HG02973 (cell line): Measurements from ENCODE around the gene ABHD14A.

ENCODE experiments used
- ATAC-seq: cut with Tn5 transposase; IDR thresholded peaks from one replicate; pipeline ENCODE4 v1.9.1; 2021; ENCODE audit warnings: moderate library complexity; ENCODE audit not compliant: unreplicated experiment

ABHD14A gene

DNA sequence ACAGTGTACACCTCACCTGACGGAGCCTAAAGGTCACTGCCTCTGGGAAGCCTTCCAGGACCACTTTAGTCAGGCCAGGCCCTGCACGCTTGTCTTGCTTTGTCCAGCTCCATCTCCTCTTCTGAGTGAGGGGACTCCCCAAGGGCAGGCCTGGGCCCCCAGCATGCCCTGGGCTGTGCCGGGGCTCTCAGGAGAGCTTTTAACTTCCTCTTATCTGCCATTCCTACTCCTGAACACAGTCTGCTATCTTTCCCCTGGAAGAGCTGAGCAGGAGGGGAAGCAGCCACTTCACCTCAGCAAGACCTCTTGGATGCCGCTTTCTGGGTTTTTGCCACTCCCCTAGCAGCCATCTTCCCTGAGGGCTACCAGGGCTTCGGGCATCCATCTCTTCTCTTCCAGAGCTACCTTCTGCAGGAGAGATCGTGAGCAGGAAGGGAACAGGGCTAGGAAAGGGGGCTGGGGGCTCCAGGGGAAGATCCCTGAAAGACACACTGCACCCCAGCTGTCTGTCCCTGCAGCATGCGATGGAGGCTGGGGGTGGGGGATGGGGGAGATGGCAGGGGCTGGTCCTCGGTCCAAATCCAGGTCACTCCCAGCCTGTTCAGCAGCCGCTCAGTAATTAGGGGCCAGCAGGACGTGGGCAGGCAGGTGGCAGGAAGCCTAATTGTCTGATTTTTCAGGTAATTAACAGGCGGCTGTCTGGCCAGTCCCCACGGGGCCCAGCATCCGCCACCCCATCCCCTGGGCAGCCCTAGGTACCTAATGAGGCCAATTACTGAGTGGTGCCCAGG, 40.8 kb downstream of the ABHD14A start:
- no peak for ATAC-seq

DNA sequence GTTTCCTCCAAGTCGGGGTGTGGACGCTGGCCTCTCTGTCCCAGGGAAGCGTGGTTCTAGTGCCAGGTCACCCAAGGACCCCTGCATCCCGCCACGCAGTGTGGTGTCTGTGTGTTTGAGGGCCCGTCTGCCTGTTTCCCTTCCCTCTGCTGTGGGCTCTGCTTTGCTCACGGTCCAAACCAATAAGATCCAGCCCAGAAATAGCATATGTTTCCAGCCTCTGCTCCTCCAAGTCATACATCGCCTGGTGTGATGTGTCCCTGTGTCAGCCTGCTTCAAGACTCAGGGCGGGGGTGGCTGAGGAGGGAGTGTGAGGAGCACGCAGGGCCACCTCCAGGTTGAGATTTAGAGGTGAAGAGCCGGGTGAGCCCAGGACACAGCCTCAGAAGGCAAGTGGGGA, 42.7 kb downstream of the ABHD14A start:
- no peak for ATAC-seq

DNA sequence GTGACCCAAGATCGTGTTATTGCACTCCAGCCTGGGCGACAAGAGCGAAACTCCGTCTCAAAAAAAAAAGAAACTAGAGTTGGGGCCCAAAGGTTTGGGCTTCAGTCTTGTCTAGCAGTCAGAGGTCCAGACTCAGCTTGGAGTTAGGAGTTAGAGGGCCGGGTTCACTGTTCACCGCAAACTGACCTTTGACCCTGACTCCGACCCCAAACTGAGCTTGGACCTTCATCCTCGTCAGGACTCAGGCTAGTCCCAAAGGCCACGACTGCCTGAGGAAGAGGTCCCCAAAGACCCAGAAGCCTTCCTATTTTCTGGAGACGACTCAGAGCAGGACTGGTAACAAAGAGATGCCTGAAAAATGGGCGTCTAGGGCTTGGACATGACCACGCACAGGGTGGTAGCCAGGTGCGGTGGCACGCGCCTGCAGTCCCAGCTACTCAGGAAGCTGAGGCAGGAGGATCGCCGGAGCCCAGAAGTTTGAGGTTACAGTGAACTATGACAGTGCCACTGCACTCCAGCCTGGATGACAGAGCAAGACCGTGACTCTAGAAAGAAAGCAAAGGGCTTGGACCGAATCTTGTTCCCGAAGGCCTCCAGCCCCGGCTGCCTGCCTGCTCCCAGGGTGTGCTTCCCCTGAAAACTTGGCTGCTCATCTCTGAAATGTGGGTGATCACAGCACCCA, 43.6 kb downstream of the ABHD14A start:
- ATAC-seq = no peak

- ATAC-seq = no peak
Observed at GRCh38 chr3:52019352-52020080, 44.7 kb downstream of the ABHD14A start.

DNA sequence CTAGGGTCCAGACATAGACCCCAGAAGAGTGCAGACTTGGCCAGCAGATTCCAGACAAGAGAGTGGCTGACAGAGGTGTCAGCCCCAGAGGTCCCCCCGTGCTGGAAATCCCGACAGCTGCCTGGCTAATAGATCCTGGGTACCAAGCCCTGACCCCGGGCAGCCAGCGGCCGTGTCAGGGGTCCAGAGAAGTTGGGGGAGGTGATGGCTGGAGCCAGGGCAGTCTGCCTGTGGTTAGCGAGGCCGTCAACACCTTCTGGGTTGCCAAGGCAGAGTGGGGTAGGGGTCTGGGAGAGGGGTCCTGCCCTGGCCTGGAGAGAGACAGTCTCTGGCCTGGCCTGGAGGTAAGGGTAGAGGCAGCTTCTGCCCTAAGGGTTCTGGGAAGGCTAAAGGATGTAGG, 45.9 kb downstream of the ABHD14A start:
- ATAC-seq = no peak

DNA sequence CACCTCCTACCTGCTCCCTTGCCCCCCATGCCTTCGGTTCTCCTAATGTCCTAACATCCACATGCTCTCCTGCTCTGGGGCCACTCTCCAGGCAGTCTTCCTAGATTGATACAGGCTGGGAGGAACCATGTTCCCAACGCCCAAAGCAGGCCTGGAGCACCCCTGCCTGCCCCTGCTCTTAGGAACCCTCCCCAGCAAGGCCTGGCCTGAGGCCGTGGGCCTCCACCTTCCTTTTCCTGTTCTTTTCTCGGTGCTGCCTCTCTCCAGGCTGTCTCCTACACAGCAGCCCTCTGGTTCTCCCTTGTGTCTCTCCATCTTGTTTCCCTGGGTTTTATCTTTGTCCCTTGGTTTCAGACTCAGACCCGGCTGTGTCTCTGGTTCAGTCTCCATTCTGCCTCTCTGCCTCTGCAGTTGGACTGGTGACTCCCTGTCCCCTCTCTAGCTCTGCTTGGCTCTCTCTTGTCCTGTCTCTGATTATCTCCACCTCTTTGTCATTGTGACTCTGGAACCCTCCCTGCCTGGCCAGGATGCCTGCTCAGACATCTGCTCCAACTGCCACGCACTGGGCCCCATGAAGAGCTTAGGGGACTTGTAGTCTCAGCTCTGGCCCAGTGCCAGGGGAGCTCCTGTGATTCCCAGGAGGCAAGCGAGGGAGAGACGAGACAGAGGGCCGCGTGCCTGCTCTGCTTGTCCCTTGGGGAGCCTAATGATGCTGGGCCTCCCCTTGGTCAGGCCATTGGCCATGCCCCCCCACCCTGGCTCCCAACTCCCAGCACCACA, 46.8 kb downstream of the ABHD14A start:
- ATAC-seq = no peak

- no peak for ATAC-seq
Observed at GRCh38 chr3:52022323-52023100, 47.6 kb downstream of the ABHD14A start.

GRCh38 chr3:52023101-52023770, 48.4 kb downstream of the ABHD14A start:
- ATAC-seq = no peak

- ATAC-seq = no peak
Observed at GRCh38 chr3:52023860-52024764, 49.2 kb downstream of the ABHD14A start.

DNA sequence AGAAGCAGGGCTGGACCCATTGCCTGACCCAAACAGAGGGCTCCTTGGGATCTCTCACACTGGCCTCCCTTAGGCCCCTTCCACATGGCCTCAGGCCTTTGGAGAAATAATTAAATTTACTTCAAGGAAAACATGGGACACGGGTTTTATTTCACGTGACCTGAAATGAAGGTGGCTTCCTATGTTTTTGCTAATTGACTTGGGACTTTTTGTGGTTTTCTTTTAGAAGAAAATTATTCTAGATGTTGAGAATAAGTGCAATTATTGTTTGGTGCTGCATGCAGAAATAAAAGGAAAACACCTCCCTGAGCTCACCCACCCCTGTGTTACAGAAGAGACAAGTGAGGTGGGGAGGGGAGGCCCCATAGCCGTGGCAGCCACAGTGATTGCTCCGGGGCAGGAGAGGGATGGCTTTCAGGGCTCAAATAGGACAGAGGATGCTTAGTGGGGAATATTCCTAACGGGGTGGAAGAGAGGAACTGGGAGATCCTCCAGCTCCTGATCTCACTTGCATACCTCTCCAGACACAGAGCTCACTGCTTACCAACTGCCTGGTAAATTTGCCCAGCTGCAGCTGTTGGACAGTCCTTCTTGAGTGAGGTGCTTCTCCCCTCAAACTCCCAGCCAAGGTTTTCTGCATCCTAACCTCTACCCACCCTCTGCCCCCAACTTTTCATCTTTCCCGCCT, 50.0 kb downstream of the ABHD14A start:
- ATAC-seq = no peak

DNA sequence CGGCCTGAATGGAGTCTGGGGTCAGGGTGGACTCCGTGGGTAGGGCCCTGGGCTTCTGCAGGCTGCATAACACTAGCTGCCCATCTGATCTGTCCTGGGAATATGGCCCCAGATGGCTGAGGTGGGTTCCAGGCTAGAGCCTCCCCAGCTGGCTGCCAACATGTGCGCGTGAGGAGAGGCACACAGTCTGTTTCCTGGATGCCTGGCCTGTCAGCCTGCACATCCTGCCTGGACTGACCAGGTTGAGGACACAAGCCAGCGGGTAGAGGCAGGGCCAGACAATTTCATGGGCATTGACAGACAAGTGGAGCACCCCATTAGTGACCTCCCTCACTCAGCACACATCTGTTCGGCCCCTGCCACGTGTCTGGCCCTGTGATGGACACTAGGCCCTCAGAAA, 50.6 kb downstream of the ABHD14A start:
- ATAC-seq = no peak

DNA sequence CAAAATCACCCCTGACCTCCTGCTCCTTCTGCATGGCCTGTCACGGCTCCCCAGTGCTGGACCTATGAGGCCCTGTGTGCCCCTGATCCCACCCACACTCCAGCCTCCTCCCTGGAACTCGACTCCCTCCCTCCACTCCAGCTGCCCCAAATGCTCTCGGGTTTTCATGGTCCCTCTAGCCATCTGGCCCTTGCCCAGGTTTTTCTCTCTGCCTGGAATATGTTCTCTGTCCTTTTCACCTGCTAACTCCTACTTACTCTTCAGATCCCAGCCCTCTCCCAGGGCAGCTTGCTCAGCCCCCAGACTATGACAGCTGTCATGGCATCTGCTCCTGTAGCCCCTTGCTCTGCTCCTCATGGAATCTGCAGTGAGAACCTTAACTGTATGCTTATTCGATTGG, 51.2 kb downstream of the ABHD14A start:
- no peak for ATAC-seq

GRCh38 chr3:52028572-52028971, 53.7 kb downstream of the ABHD14A start:
- ATAC-seq = no peak

DNA sequence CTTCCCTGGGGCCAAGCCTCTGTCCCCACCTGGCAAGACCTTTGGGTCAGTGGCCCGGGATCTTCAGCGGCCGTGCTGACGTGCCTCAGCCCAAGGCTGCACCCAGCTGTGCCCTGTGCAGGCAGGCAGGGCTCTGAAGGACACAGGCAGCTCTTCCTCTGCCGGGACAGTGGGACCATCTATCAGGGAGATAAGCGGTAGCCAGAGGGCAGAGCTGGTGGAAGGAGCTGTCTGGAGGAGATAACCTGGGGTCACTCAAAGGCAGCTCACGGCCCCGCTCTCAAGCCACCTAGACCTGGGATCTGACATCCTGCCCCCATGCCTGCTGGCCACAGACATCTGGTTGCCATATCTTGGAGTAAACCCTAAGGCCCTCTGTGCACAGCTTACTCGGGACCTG, 54.2 kb downstream of the ABHD14A start:
- ATAC-seq = no peak

- no peak for ATAC-seq
Observed at GRCh38 chr3:52029535-52029934, 54.7 kb downstream of the ABHD14A start.
